HL-60 (cell line): ENCODE measurements around the gene FLYWCH2.

Experiments
- DNase-seq, 2 experiments: peaks; one replicate each; pipeline ENCODE4 v3.0.0-alpha.2; 2010 to 2020; ENCODE audit warnings: low read depth in 1 of 2, low spot score in 1 of 2
- H3K27ac ChIP-seq: fragments of 250-450 bp; sonication (Bioruptor Pico); replicated peaks from 2 replicates; pipeline ENCODE4 v1.5.1; 2020; ENCODE audit warnings: mild to moderate bottlenecking, moderate library complexity
- H3K27me3 ChIP-seq: fragments of 250-450 bp; sonication (Bioruptor Pico); 2 replicates; pipeline ENCODE4 v1.5.1; 2021; ENCODE audit warnings: mild to moderate bottlenecking, moderate library complexity; ENCODE audit not compliant: insufficient read depth, poor library complexity, severe bottlenecking
- H3K4me3 ChIP-seq: replicated peaks from 2 replicates; pipeline ENCODE4 v1.5.1; 2011; ENCODE audit warnings: mild to moderate bottlenecking, control low read depth, low read length; ENCODE audit not compliant: insufficient read depth
- GABPA ChIP-seq: IDR thresholded peaks from 2 replicates; pipeline ENCODE4 v1.6.1; 2012; ENCODE audit warnings: low read depth
- POLR2AphosphoS5 ChIP-seq: IDR thresholded peaks from 2 replicates; pipeline ENCODE4 v1.6.1; 2012; ENCODE audit warnings: low read depth
- REST ChIP-seq: IDR thresholded peaks from 2 replicates; pipeline ENCODE4 v1.6.1; 2012; ENCODE audit warnings: low read depth; ENCODE audit not compliant: insufficient replicate concordance
- SPI1 ChIP-seq: IDR thresholded peaks from 2 replicates; pipeline ENCODE4 v1.6.1; 2012; ENCODE audit warnings: low read depth, mild to moderate bottlenecking, borderline replicate concordance
- TF ChIP-seq, protein P1 (sequence below): IDR thresholded peaks from one replicate; pipeline ENCODE4 v1.5.1; 2011; ENCODE audit warnings: low read length, control low read depth, inconsistent platforms; ENCODE audit not compliant: insufficient read depth

Gene FLYWCH2

GRCh38 chr16:2848933-2849725 lies 33.9 kb upstream of the FLYWCH2 start:
- H3K27me3 ChIP-seq = no peaks in the 10 kb centered on the region
- no peak overlapping the region for H3K27ac ChIP-seq
- TF ChIP-seq GABPA (no peak), REST (no peak), SPI1 (no peak), POLR2AphosphoS5 (no peak)
- TF ChIP-seq, protein P1, sequence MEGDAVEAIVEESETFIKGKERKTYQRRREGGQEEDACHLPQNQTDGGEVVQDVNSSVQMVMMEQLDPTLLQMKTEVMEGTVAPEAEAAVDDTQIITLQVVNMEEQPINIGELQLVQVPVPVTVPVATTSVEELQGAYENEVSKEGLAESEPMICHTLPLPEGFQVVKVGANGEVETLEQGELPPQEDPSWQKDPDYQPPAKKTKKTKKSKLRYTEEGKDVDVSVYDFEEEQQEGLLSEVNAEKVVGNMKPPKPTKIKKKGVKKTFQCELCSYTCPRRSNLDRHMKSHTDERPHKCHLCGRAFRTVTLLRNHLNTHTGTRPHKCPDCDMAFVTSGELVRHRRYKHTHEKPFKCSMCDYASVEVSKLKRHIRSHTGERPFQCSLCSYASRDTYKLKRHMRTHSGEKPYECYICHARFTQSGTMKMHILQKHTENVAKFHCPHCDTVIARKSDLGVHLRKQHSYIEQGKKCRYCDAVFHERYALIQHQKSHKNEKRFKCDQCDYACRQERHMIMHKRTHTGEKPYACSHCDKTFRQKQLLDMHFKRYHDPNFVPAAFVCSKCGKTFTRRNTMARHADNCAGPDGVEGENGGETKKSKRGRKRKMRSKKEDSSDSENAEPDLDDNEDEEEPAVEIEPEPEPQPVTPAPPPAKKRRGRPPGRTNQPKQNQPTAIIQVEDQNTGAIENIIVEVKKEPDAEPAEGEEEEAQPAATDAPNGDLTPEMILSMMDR = no peak
- DNase-seq = no peak
- no peak overlapping the region for H3K4me3 ChIP-seq

DNA sequence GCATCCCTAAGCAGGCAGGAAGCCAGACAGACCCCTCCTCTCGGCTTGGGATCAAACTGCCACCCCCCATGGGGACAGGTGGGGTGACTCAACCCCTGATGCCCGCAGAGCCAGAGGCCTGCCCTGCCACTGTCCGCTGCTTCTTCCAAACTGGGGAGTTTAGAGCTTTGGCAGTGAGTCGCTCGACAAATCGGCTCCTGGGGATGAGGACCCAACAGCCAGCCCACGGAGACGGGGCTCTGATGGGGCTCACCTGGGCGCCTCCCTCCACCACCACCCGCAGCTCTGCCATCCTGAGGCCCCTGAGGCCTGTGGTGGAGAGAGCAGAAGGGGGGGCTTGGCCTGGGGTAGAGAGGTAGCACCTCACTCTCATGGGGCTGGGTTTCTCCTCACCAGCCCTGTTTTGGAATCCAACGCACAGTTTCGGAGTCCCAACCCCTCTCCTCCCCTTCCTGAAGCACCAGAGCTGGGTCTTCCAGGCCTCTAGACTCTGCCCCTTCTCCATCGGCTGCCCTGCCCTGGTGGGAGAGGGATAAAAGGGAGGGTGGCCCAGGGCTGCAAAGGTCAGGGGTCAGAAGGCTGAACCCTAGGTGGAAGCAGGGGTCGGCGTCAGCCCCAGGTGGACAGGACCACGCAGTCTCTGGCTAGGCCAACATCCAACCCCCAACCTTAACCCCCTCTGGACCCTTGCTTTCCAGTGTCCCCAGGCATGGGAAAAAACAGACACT lies 30.8 kb upstream of the FLYWCH2 start:
- H3K27ac ChIP-seq = no peak overlapping the region
- H3K27me3 ChIP-seq = no peaks in the 10 kb centered on the region
- TF ChIP-seq SPI1 (no peak), GABPA (no peak), REST (no peak), POLR2AphosphoS5 (no peak)
- TF ChIP-seq, protein P1 = no peak
- no peak for DNase-seq
- H3K4me3 ChIP-seq = no peak overlapping the region

DNA sequence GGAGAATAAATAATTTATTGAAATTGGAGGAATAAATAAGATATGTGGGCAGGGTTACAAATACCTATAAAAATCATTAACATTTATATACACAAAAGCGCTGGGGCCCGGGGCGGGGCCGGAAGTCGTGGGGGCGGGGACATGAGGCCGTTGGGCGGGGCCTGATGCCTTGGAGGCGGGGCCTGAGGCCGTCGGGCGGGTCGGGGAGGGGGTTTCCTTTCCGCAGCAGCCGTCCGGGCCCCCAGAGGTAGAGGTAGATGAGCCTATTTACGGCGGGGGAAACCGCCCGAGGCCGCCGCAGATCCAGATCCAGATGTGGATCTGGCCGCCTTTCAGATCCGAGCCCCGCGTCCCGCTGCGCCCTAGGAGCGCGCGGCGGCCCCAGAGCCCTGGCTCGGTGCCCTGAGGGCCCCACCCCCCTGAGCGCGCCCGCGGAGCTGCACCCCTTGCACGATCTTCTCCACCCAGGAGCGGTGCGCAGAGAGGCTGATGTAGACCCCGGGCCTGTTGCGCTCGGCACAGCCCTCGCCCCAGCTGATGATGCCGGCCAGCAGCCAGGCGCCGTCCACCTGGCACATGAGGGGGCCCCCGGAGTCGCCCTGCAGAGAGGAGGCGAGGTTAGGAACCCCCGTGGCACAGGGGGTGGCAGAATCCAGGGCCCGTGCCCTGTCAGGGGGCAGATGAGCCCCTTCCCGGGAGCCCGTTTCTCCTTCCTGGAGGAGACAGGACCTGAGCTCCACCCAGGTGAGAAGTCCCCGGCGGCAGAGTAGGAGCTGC lies 30.1 kb upstream of the FLYWCH2 start:
- H3K4me3 ChIP-seq = no peak overlapping the region
- TF ChIP-seq SPI1 (no peak), GABPA (no peak), POLR2AphosphoS5 (no peak), REST (no peak)
- TF ChIP-seq, protein P1 = no peak
- peaks cover 3% of the 10 kb centered on the region for H3K27me3 ChIP-seq
- no peak for DNase-seq
- H3K27ac ChIP-seq = no peak overlapping the region
